Prostate gland (tissue), 2 donors: ENCODE data around the gene ENOX1. TPM values are rescaled to one million over a fixed set of nuclear protein-coding genes. Genes with fewer than 3 reads are reported as not detected.

Experiments
- DNase-seq: peaks from one replicate; pipeline ENCODE4 v3.0.0-alpha.2; 2019; ENCODE audit warnings: low spot score
- H3K27ac ChIP-seq, 2 donors: fragments of 200-600 bp; sonication (generic); 2 replicates each; pipeline ENCODE4 v1.5.1; 2017 to 2019
- H3K27me3 ChIP-seq: fragments of 200-600 bp; sonication (generic); replicated peaks from 2 replicates; pipeline ENCODE4 v1.5.1; 2019; ENCODE audit not compliant: insufficient read depth
- H3K36me3 ChIP-seq, 2 donors: fragments of 200-600 bp; sonication (generic); 1 replicate in 1 of 2; 2 replicates in 1 of 2; pipeline versions ENCODE4 v1.5.1 to v1.8.1; 2017 to 2019
- H3K4me1 ChIP-seq: fragments of 200-600 bp; sonication (generic); replicated peaks from 2 replicates; pipeline ENCODE4 v1.5.1; 2019
- H3K4me3 ChIP-seq, 2 donors: fragments of 200-600 bp; sonication (generic); 2 replicates each; pipeline ENCODE4 v1.5.1; 2017 to 2019
- H3K9me3 ChIP-seq: fragments of 200-600 bp; sonication (generic); 2 replicates; pipeline ENCODE4 v1.5.1; 2017
- CTCF ChIP-seq, 4 experiments: fragments of 200-600 bp in 2 of 4; fragments of 450-650 bp in 2 of 4; sonication (generic) in 2 of 4; IDR thresholded peaks; 1 replicate in 3 of 4; 2 replicates in 1 of 4; pipeline ENCODE4 v1.5.1; 2016 to 2019; ENCODE audit warnings: antibody characterized with exemption in 4 of 4, mild to moderate bottlenecking in 2 of 4, moderate library complexity in 2 of 4
- POLR2A ChIP-seq: fragments of 450-650 bp; IDR thresholded peaks from one replicate; pipeline ENCODE4 v1.6.1; 2016; ENCODE audit warnings: antibody characterized with exemption, mild to moderate bottlenecking
- POLR2AphosphoS5 ChIP-seq: sonication (generic); formaldehyde crosslinking; IDR thresholded peaks from one replicate; pipeline ENCODE4 v1.6.1; 2017; ENCODE audit warnings: antibody characterized with exemption
- WGBS: methylation state at CpG from one replicate; pipeline ENCODE4 v1.1.5; 2018; 5-methylcytosine and 5-hydroxymethylcytosine counted together
- intact Hi-C: fragments of 100-400 bp; cut with DNase I; formaldehyde crosslinking; loops from one replicate; pipeline ENCODE4 v1.14.2; 2022
- total RNA-seq, 2 donors: library from RNA; depleted of rRNA; stranded (reverse); fragments of >200 nt; gene quantifications; one replicate each; pipeline ENCODE4 v1.1.0, GENCODE V29; 2016

ENOX1 gene
- total RNA-seq, 2 donors from 2014 or later = 4.5 to 5.3 TPM

DNA sequence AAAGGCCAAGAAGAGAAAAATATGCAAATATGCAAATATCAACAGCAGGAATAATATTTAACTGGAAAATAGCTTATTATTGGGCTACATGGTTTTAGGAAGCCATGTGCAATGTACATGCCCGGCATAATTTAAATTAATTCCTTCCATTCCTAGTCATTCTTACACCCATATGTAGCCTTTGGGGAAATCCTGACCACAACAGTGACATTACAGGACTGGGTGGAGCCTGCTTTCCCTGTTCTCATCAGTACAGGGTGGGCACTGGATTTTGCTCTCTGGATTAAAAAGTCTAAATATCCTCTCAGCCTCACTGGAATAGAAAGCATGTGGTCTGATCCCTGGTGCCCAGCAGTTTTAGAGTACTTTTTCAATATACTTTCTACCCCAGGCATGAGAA lies 565.2 kb downstream of the ENOX1 start:
- no peak for TF ChIP-seq CTCF (IDR thresholded peaks at IDR 0.05)
- Histone ChIP-seq H3K4me3 (no peak overlapping the region), H3K27me3 (no peaks in the 10 kb centered on the region), H3K9me3 (no peaks in the 10 kb centered on the region), H3K27ac (no peak overlapping the region), H3K4me1 (no peaks in the 10 kb centered on the region), H3K36me3 (no peaks in the 10 kb centered on the region)
- no peak for DNase-seq
- intact Hi-C loops = no loop called here
- 100% methylated on average over 1 of the region's 1 CpG for whole genome bisulfite sequencing

DNA sequence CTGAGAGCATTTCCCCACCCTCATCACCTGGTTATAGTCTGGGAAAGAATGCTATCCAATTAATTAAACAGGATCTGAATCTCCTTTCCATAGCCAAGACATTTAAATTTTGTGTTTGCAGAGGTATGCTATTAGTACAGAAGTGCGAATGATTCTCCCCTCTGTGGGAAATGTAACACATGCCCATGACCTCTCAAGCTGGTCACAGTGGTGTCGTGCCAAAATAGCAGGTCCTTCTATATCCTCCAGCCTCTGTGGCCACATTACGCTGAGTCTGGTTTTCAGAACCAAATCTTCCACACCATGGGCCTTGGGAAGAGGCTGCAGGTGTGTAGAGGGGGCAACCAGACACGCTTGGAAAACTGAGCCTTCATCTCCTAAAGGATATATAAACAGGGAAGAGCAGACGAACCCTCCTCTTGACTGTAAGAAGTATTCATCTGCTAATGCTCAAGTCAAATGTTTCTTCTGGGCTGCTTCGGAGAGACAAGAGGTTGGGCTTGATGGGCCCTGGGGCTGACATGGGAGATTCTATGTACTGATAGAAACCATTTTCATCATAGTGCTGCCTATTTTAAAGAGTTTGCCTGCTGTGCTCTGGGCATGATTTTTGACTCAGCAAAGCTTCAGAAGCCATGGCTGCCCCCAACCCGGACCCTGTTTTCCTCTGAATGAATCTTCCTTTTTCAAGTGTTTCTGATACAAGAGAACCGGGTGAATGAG lies 565.7 kb downstream of the ENOX1 start:
- Histone ChIP-seq H3K36me3 (no peaks in the 10 kb centered on the region), H3K27ac (no peak overlapping the region), H3K9me3 (no peaks in the 10 kb centered on the region), H3K4me3 (no peak overlapping the region), H3K4me1 (no peaks in the 10 kb centered on the region), H3K27me3 (no peaks in the 10 kb centered on the region)
- WGBS = 94% methylated on average over 8 of the region's 8 CpGs
- no peak for DNase-seq
- TF ChIP-seq POLR2AphosphoS5 (no peak), CTCF (IDR thresholded peaks at IDR 0.05) (no peak), POLR2A (no peak)
- intact Hi-C loops = no loop called here

GRCh38 chr13:43214124-43214523 lies 572.6 kb downstream of the ENOX1 start:
- H3K4me3 ChIP-seq = no peak overlapping the region
- intact Hi-C loops = no loop called here
- DNase-seq = no peak
- WGBS = 95% methylated on average over 4 of the region's 4 CpGs
- H3K36me3 ChIP-seq = no peaks in the 10 kb centered on the region
- no peaks in the 10 kb centered on the region for H3K9me3 ChIP-seq
- TF ChIP-seq POLR2AphosphoS5 (no peak), CTCF (IDR thresholded peaks at IDR 0.05) (no peak), POLR2A (no peak)
- H3K27ac ChIP-seq = no peak overlapping the region
- H3K4me1 ChIP-seq = no peaks in the 10 kb centered on the region
- no peaks in the 10 kb centered on the region for H3K27me3 ChIP-seq

DNA sequence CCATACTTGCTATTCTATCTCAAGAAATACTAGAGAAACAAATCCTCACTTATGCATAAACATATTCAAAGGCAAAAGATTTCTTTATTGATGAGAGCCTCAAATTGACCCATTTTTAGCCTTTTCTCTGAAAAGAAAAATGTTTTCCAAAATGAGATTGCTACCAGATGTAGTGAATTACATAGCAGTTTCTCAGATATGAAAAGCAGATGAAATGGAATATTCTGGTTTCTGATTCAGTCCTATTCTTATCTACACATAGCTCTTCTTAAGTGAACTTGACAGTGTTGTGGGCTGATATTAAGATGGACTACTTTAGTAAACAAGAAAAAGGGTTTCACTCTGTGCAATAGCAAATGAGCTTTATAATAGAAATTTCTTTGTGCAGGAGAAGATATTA lies 579.9 kb downstream of the ENOX1 start:
- intact Hi-C loops = no loop called here
- TF ChIP-seq POLR2A = no peak
- H3K4me3 ChIP-seq = no peak overlapping the region
- DNase-seq = no peak
- no peaks in the 10 kb centered on the region for H3K27me3 ChIP-seq
- no peaks in the 10 kb centered on the region for H3K4me1 ChIP-seq
- H3K9me3 ChIP-seq = no peaks in the 10 kb centered on the region
- H3K27ac ChIP-seq = no peak overlapping the region
- H3K36me3 ChIP-seq = no peaks in the 10 kb centered on the region

GRCh38 chr13:43205416-43205815 lies 581.4 kb downstream of the ENOX1 start:
- Histone ChIP-seq H3K4me1 (no peaks in the 10 kb centered on the region), H3K9me3 (no peaks in the 10 kb centered on the region), H3K36me3 (no peaks in the 10 kb centered on the region), H3K27me3 (no peaks in the 10 kb centered on the region), H3K27ac (no peak overlapping the region), H3K4me3 (no peak overlapping the region)
- no peak for DNase-seq
- intact Hi-C loops = no loop called here
- no peak for TF ChIP-seq CTCF (IDR thresholded peaks at IDR 0.05)
- 91% methylated on average over 4 of the region's 4 CpGs for WGBS
